A549 (cell line): ENCODE measurements around the gene CCDC169. TPM values are rescaled to one million over a fixed set of nuclear protein-coding genes. Genes with fewer than 3 reads are reported as not detected.
A peak's percentile ranks its signal among the peaks of the same experiment; 100 is the strongest.

Experiments used
- ATAC-seq, 2 experiments: fragments of 200-7000 bp in 1 of 2; fragments of >200 bp in 1 of 2; cut with Nextera tagmentation in 1 of 2; cut with Tn5 transposase in 1 of 2; 3 replicates each; pipeline versions ENCODE4 v1.8.0 to v1.9.1; 2018 to 2020; ENCODE audit warnings: mild to moderate bottlenecking in 1 of 2, moderate library complexity in 1 of 2
- CTCF ChIA-PET: fragments of 300-600 bp; sonication (Branson Sonifier 250); formaldehyde crosslinking; extraction: SDS; loops from one replicate; lab custom pipeline; 2021; ENCODE audit warnings: antibody characterized with exemption, inconsistent platforms; lab: Yijun Ruan, JAX
- POLR2A ChIA-PET: fragments of 350-600 bp; formaldehyde crosslinking; extraction: SDS; loops from one replicate; lab custom pipeline; 2021; ENCODE audit warnings: antibody characterized with exemption, inconsistent platforms; lab: Yijun Ruan, JAX
- DNase-seq, 2 experiments: peaks; one replicate each; pipeline versions ENCODE4 v3.0.0 to v3.0.0-alpha.2; 2011 to 2016; ENCODE audit warnings: low read depth in 1 of 2, low spot score in 1 of 2
- FAIRE-seq: peaks from 2 replicates; lab custom pipeline; 2011; peaks lifted over from hg19 to GRCh38; lab: Jason Lieb, UNC
- H3K27ac ChIP-seq, 2 experiments: fragments of >200 bp; sonication (Bioruptor Twin); formaldehyde crosslinking; 3 replicates each; pipeline ENCODE4 v1.5.1; 2016 to 2017
- H3K4me1 ChIP-seq: fragments of >200 bp; sonication (Bioruptor Twin); formaldehyde crosslinking; 3 replicates; pipeline ENCODE4 v1.6.1; 2016
- H3K4me2 ChIP-seq: fragments of >200 bp; sonication (Bioruptor Twin); formaldehyde crosslinking; 3 replicates; pipeline ENCODE4 v1.6.1; 2016
- H3K4me3 ChIP-seq: fragments of >200 bp; sonication (Bioruptor Twin); formaldehyde crosslinking; 3 replicates; pipeline ENCODE4 v1.5.1; 2016
- H3K9me3 ChIP-seq: fragments of >200 bp; sonication (Bioruptor Twin); formaldehyde crosslinking; 3 replicates; pipeline ENCODE4 v1.6.1; 2016
- CBX2 ChIP-seq: fragments of 200-600 bp; sonication (generic); IDR thresholded peaks from 2 replicates; pipeline ENCODE4 v1.6.1; 2016; ENCODE audit warnings: low read depth, mild to moderate bottlenecking, borderline replicate concordance
- CBX8 ChIP-seq: fragments of 200-600 bp; sonication (generic); IDR thresholded peaks from 2 replicates; pipeline ENCODE4 v1.6.1; 2016
- CEBPB ChIP-seq, 2 experiments: fragments of >200 bp in 1 of 2; sonication (Bioruptor Twin) in 1 of 2; formaldehyde crosslinking in 1 of 2; IDR thresholded peaks; 2 replicates each; pipeline ENCODE4 v1.6.1; 2012 to 2016
- CHD2 ChIP-seq: fragments of 150-350 bp; IDR thresholded peaks from 2 replicates; pipeline ENCODE4 v1.6.1; 2014; ENCODE audit warnings: low read length; ENCODE audit not compliant: partially characterized antibody
- CHD4 ChIP-seq: fragments of 200-600 bp; sonication (generic); IDR thresholded peaks from 2 replicates; pipeline ENCODE4 v1.6.1; 2016; ENCODE audit warnings: antibody characterized with exemption, mild to moderate bottlenecking, borderline replicate concordance
- EHF ChIP-seq: fragments of 250-450 bp; sonication (Bioruptor Pico); IDR thresholded peaks from 2 replicates; pipeline ENCODE4 v1.5.0; 2020; ENCODE audit warnings: mild to moderate bottlenecking
- EHMT2 ChIP-seq: fragments of 200-600 bp; sonication (generic); IDR thresholded peaks from 2 replicates; pipeline ENCODE4 v1.6.1; 2016; ENCODE audit warnings: antibody characterized with exemption, low read depth, mild to moderate bottlenecking, moderate library complexity
- FOSL2 ChIP-seq, 2 experiments: fragments of 450-650 bp in 1 of 2; fragments of >200 bp in 1 of 2; sonication (Bioruptor Twin) in 1 of 2; formaldehyde crosslinking; IDR thresholded peaks; 2 replicates each; pipeline versions ENCODE4 v1.5.0 to v1.6.1; 2016 to 2020; ENCODE audit warnings: mild to moderate bottlenecking in 1 of 2, moderate library complexity in 1 of 2
- HDAC2 ChIP-seq: fragments of 200-600 bp; sonication (generic); IDR thresholded peaks from 2 replicates; pipeline ENCODE4 v1.6.1; 2016
- HOXB13 ChIP-seq: fragments of 250-450 bp; sonication (Bioruptor Pico); IDR thresholded peaks from 2 replicates; pipeline ENCODE4 v1.5.0; 2020; ENCODE audit warnings: low read depth, mild to moderate bottlenecking, moderate library complexity
- JUN ChIP-seq, 2 experiments: fragments of >200 bp; sonication (Bioruptor Twin); formaldehyde crosslinking; IDR thresholded peaks; 2 replicates in 1 of 2; 3 replicates in 1 of 2; pipeline ENCODE4 v1.6.1; 2016 to 2017
- KDM1A ChIP-seq: fragments of 200-600 bp; sonication (generic); IDR thresholded peaks from 2 replicates; pipeline ENCODE4 v1.6.1; 2016; ENCODE audit warnings: low read depth, mild to moderate bottlenecking
- MAFK ChIP-seq: fragments of 450-650 bp; IDR thresholded peaks from 2 replicates; pipeline ENCODE4 v1.6.1; 2014; ENCODE audit not compliant: partially characterized antibody
- MAZ ChIP-seq: fragments of 150-350 bp; IDR thresholded peaks from 2 replicates; pipeline ENCODE4 v1.6.1; 2014; ENCODE audit warnings: antibody characterized with exemption, low read depth, low read length, borderline replicate concordance
- PBX3 ChIP-seq: IDR thresholded peaks from 2 replicates; pipeline ENCODE4 v1.6.1; 2012
- POLR2AphosphoS2 ChIP-seq: conservative IDR thresholded peaks from 2 replicates; pipeline ENCODE4 v1.6.1; 2012; ENCODE audit warnings: low read length, improper control_type of control experiment, inconsistent platforms
- RNF2 ChIP-seq: fragments of 200-600 bp; sonication (generic); IDR thresholded peaks from 2 replicates; pipeline ENCODE4 v1.6.1; 2016; ENCODE audit warnings: low read depth, mild to moderate bottlenecking, antibody characterized with exemption, moderate library complexity, borderline replicate concordance
- SMC3 ChIP-seq: fragments of >200 bp; sonication (Bioruptor Twin); formaldehyde crosslinking; IDR thresholded peaks from 3 replicates; pipeline ENCODE4 v1.6.1; 2018; ENCODE audit warnings: inconsistent platforms
- SREBF2 ChIP-seq: fragments of 450-650 bp; IDR thresholded peaks from 2 replicates; pipeline ENCODE4 v1.6.1; 2014; ENCODE audit warnings: mild to moderate bottlenecking, moderate library complexity
- TFCP2L1 ChIP-seq: fragments of 250-450 bp; sonication (Bioruptor Pico); IDR thresholded peaks from 2 replicates; pipeline ENCODE4 v1.5.0; 2021; ENCODE audit warnings: mild to moderate bottlenecking
- ZC3H11A ChIP-seq: fragments of 450-650 bp; IDR thresholded peaks from 2 replicates; pipeline ENCODE4 v1.6.1; 2014; ENCODE audit warnings: antibody characterized with exemption, mild to moderate bottlenecking
- ZFP36 ChIP-seq: fragments of 450-650 bp; IDR thresholded peaks from 2 replicates; pipeline ENCODE4 v1.6.1; 2014; ENCODE audit warnings: borderline replicate concordance; ENCODE audit not compliant: partially characterized antibody
- WGBS: methylation state at CpG from one replicate; pipeline ENCODE4 v1.1.6; 2017; ENCODE audit errors: missing lambda C conversion rate; 5-methylcytosine and 5-hydroxymethylcytosine counted together
- polyA plus RNA-seq, 4 experiments: library from polyadenylated mRNA; depleted of rRNA in 3 of 4; stranded (reverse); fragments of >200 nt; fragmentation: RNase III in 1 of 4; extraction: RNeasy Plus Mini Kit Qiagen cat#74134 plus additional on column Dnase treatment in 1 of 4; gene quantifications; 2 replicates in 3 of 4; 3 replicates in 1 of 4; pipeline ENCODE4 v1.2.3, GENCODE V29; 2011 to 2017
- TF ChIP-seq, protein P1 (sequence below): fragments of 150-350 bp; IDR thresholded peaks from 2 replicates; pipeline ENCODE4 v1.6.1; 2014; ENCODE audit warnings: low read depth, mild to moderate bottlenecking, low read length

The CCDC169 gene
- polyA plus RNA-seq, 2 of the 4 experiments (the other 2 are of a cell fraction) = 1.3 to 2.0 TPM

- 0 out of 5 replicates have a peak, but pooled peaks of 1 of the 2 experiments have one; percentile 2 for TF ChIP-seq JUN (IDR thresholded peaks at IDR 0.05)
- no peak for TF ChIP-seq EHMT2
- no peak for TF ChIP-seq SREBF2
- peak; percentile 86 for TF ChIP-seq MAFK
These were observed 48.0 kb upstream of the CCDC169 start (continued) for GRCh38 chr13:36345438-36346221.

GRCh38 chr13:36344886-36345437 lies 47.3 kb upstream of the CCDC169 start:
- TF ChIP-seq FOSL2 (IDR thresholded peaks at IDR 0.05) (no peak), FOSL2 (CRISPR knock-in tag; IDR thresholded peaks at IDR 0.05) (no peak), KDM1A (no peak), RNF2 (no peak), TFCP2L1 (CRISPR knock-in tag) (no peak), ZFP36 (no peak), CHD4 (no peak), CBX2 (no peak), SMC3 (no peak), PBX3 (no peak), EHF (no peak), CHD2 (no peak), HDAC2 (no peak)
- peak overlapping the region; percentile 85 for H3K4me3 ChIP-seq
- ChIA-PET CTCF (interaction anchor here (1.3 kb wide), 1 partner anchor 54 kb away, joined by 3 read pairs; no protein-coding TSS in a partner anchor), POLR2A (interaction anchor here (1.1 kb wide), 1 partner anchor 654 kb away, joined by 3 read pairs; the partner anchor contains the start of gene ALG5)
- H3K9me3 ChIP-seq = no peaks in the 10 kb centered on the region
- peak overlapping the region; percentile 97 for H3K27ac ChIP-seq
- 8% methylated on average over 14 of the region's 14 CpGs for whole genome bisulfite sequencing
- H3K4me1 ChIP-seq = peaks cover 20% of the 10 kb centered on the region
- no peak for FAIRE-seq
- peak overlapping the region; percentile 97 for H3K4me2 ChIP-seq
- peak in 1 of 2 experiments; percentile 10; a peak in 1 of 6 replicates for ATAC-seq
- DNase-seq = no peak

DNA sequence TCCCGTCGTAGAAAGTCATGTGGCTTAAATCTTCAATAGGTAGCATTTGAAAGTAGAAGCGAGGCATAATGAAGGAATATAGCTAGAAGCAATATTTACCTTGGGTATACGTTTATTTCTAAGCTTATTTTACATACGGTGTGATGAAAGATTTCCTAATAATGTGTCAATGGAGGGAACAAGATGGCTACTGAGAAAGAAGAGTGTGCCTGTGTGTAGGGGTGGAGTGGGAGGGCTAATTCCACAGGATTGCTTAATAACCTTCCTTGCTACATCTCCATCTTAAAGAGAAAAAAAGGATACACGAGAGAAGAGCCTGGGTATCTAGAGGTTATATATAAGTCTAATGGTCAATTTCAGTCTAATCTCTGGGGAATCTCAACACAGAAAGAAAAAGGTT lies 46.6 kb upstream of the CCDC169 start:
- H3K27ac ChIP-seq = no peak overlapping the region
- ChIA-PET CTCF (no interaction called here), POLR2A (no interaction called here)
- FAIRE-seq (no peak), ATAC-seq (no peak), DNase-seq (peak in 1 of 2 experiments; percentile 26)
- peaks cover 20% of the 10 kb centered on the region for H3K4me1 ChIP-seq
- WGBS = 73% methylated on average over 6 of the region's 6 CpGs
- peak overlapping the region; percentile 85; the same call in 2 of the 3 replicates for H3K4me3 ChIP-seq
- H3K4me2 ChIP-seq = peak overlapping the region; percentile 97
- TF ChIP-seq ZC3H11A (no peak), MAZ (no peak), FOSL2 (IDR thresholded peaks at IDR 0.05) (no peak), FOSL2 (CRISPR knock-in tag; IDR thresholded peaks at IDR 0.05) (no peak), POLR2AphosphoS2 (no peak), CBX8 (no peak), HOXB13 (no peak), CEBPB (IDR thresholded peaks at IDR 0.05) (peak; percentile 41 to 48; a peak in 3 of 4 replicates)
- TF ChIP-seq, protein P1, sequence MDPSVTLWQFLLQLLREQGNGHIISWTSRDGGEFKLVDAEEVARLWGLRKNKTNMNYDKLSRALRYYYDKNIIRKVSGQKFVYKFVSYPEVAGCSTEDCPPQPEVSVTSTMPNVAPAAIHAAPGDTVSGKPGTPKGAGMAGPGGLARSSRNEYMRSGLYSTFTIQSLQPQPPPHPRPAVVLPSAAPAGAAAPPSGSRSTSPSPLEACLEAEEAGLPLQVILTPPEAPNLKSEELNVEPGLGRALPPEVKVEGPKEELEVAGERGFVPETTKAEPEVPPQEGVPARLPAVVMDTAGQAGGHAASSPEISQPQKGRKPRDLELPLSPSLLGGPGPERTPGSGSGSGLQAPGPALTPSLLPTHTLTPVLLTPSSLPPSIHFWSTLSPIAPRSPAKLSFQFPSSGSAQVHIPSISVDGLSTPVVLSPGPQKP = no peak
- H3K9me3 ChIP-seq = no peaks in the 10 kb centered on the region
